H1 (cell line): Measurements from ENCODE around the gene L3MBTL3. TPM values are rescaled to one million over a fixed set of nuclear protein-coding genes. Genes with fewer than 3 reads are reported as not detected.

ENCODE experiments used
- CTCF ChIA-PET: fragments of 300-600 bp; sonication (Branson Sonifier 250); formaldehyde crosslinking; loops from one replicate; lab custom pipeline; 2021; ENCODE audit not compliant: partially characterized antibody; lab: Charles Lee
- POLR2A ChIA-PET: fragments of 300-600 bp; sonication (Branson Sonifier 250); formaldehyde crosslinking; loops from one replicate; lab custom pipeline; 2021; ENCODE audit warnings: inconsistent platforms; ENCODE audit not compliant: partially characterized antibody; lab: Charles Lee
- DNase-seq, 2 experiments: peaks; one replicate each; pipeline versions ENCODE4 v3.0.0 to v3.0.0-alpha.2; 2010 to 2022; ENCODE audit warnings: low spot score in 2 of 2, low read depth in 1 of 2, mixed read lengths in 1 of 2
- FAIRE-seq: peaks from 2 replicates; lab custom pipeline; 2011; peaks lifted over from hg19 to GRCh38; lab: Jason Lieb, UNC
- H2AFZ ChIP-seq: 2 replicates; pipeline ENCODE4 v1.8.1; 2012; ENCODE audit warnings: low read length, inconsistent platforms
- H2AK5ac ChIP-seq: 2 replicates; pipeline ENCODE4 v1.6.1; 2013; ENCODE audit warnings: low read depth, low read length
- H2BK120ac ChIP-seq: replicated peaks from 2 replicates; pipeline ENCODE3; 2013; ENCODE audit warnings: low read depth, low read length, inconsistent platforms
- H2BK12ac ChIP-seq: 2 replicates; pipeline ENCODE4 v1.6.1; 2013; ENCODE audit warnings: low read depth, low read length
- H2BK15ac ChIP-seq: 2 replicates; pipeline ENCODE4 v1.6.1; 2013; ENCODE audit warnings: low read length
- H2BK20ac ChIP-seq: 2 replicates; pipeline ENCODE4 v1.6.1; 2013; ENCODE audit warnings: low read length
- H2BK5ac ChIP-seq: 2 replicates; pipeline ENCODE4 v1.6.1; 2013; ENCODE audit warnings: low read depth, low read length
- H3K14ac ChIP-seq: 2 replicates; pipeline ENCODE4 v1.6.1; 2013; ENCODE audit warnings: inconsistent platforms; ENCODE audit not compliant: insufficient read length
- H3K18ac ChIP-seq: 2 replicates; pipeline ENCODE4 v1.6.1; 2013; ENCODE audit warnings: low read length; ENCODE audit errors: extremely low read depth
- H3K23ac ChIP-seq: 2 replicates; pipeline ENCODE4 v1.6.1; 2013; ENCODE audit warnings: inconsistent platforms; ENCODE audit not compliant: insufficient read length
- H3K23me2 ChIP-seq: 2 replicates; pipeline ENCODE4 v1.6.1; 2013; ENCODE audit warnings: low read depth, low read length
- H3K27ac ChIP-seq: 2 replicates; pipeline ENCODE4 v1.6.1; 2011; ENCODE audit warnings: low read depth, low read length, inconsistent platforms
- H3K27me3 ChIP-seq, 4 experiments: replicated peaks in 1 of 4; 1 replicate in 1 of 4; 2 replicates in 3 of 4; pipeline versions ENCODE4 v1.6.1 to v1.8.1; 2011 to 2013; ENCODE audit warnings: low read length in 3 of 4, mild to moderate bottlenecking in 3 of 4, inconsistent platforms in 2 of 4, mixed read lengths in 2 of 4, moderate library complexity in 1 of 4; ENCODE audit not compliant: control insufficient read depth in 3 of 4, insufficient read depth in 3 of 4; ENCODE audit errors: extremely low read depth in 1 of 4
- H3K36me3 ChIP-seq, 4 experiments: 2 replicates each; pipeline versions ENCODE4 v1.6.1 to v1.8.1; 2011 to 2013; ENCODE audit warnings: mild to moderate bottlenecking in 4 of 4, low read length in 3 of 4, moderate library complexity in 2 of 4, control low read depth in 1 of 4, inconsistent platforms in 1 of 4; ENCODE audit not compliant: insufficient read depth in 4 of 4, control insufficient read depth in 2 of 4
- H3K4ac ChIP-seq: replicated peaks from 2 replicates; pipeline ENCODE3; 2013; ENCODE audit warnings: low read length, low read depth, mixed read lengths, inconsistent platforms; ENCODE audit not compliant: insufficient read length
- H3K4me1 ChIP-seq, 4 experiments: replicated peaks in 1 of 4; 1 replicate in 1 of 4; 2 replicates in 3 of 4; pipeline versions ENCODE4 v1.6.1 to v1.8.1; 2011 to 2013; ENCODE audit warnings: low read length in 3 of 4, inconsistent platforms in 2 of 4, mixed read lengths in 1 of 4; ENCODE audit not compliant: insufficient read depth in 4 of 4, control insufficient read depth in 3 of 4
- H3K4me2 ChIP-seq, 2 experiments: 2 replicates each; pipeline versions ENCODE4 v1.6.1 to v1.8.1; 2011 to 2013; ENCODE audit warnings: low read depth in 2 of 2, low read length in 2 of 2, control low read depth in 1 of 2, inconsistent platforms in 1 of 2, mild to moderate bottlenecking in 1 of 2; ENCODE audit not compliant: insufficient read depth in 1 of 2
- H3K4me3 ChIP-seq, 4 experiments: fragments of 200-600, 300-600 bp in 1 of 4; sonication (generic), shearing (Covaris generic), sonication (Bioruptor Twin) in 1 of 4; 2 replicates each; pipeline versions ENCODE4 v1.5.1 to v1.8.1; 2011 to 2016; ENCODE audit warnings: low read length in 4 of 4, low read depth in 3 of 4, control low read depth in 2 of 4, inconsistent platforms in 2 of 4, mild to moderate bottlenecking in 2 of 4, mixed read lengths in 1 of 4, moderate library complexity in 1 of 4; ENCODE audit not compliant: insufficient read depth in 2 of 4; ENCODE audit errors: extremely low read depth in 1 of 4
- H3K56ac ChIP-seq: replicated peaks from 2 replicates; pipeline ENCODE3; 2013; ENCODE audit warnings: low read depth, mild to moderate bottlenecking, mixed read lengths, low read length, inconsistent platforms; ENCODE audit not compliant: insufficient read length
- H3K79me1 ChIP-seq: 2 replicates; pipeline ENCODE4 v1.6.1; 2013; ENCODE audit warnings: low read depth, low read length, control low read depth
- H3K79me2 ChIP-seq, 2 experiments: 2 replicates each; pipeline versions ENCODE4 v1.6.1 to v1.8.1; 2012 to 2013; ENCODE audit warnings: low read length in 2 of 2, mild to moderate bottlenecking in 2 of 2, inconsistent platforms in 1 of 2; ENCODE audit not compliant: insufficient read depth in 2 of 2, control insufficient read depth in 1 of 2
- H3K9ac ChIP-seq, 4 experiments: replicated peaks in 1 of 4; 1 replicate in 1 of 4; 2 replicates in 3 of 4; pipeline versions ENCODE4 v1.6.1 to v1.8.1; 2011 to 2013; ENCODE audit warnings: low read depth in 3 of 4, low read length in 3 of 4, control low read depth in 2 of 4, mild to moderate bottlenecking in 2 of 4, moderate library complexity in 2 of 4, inconsistent platforms in 1 of 4; ENCODE audit errors: extremely low read depth in 1 of 4
- H3K9me3 ChIP-seq, 2 experiments: 2 replicates each; pipeline versions ENCODE4 v1.6.1 to v1.8.1; 2012 to 2013; ENCODE audit warnings: mild to moderate bottlenecking in 2 of 2, moderate library complexity in 2 of 2, control low read depth in 1 of 2, inconsistent platforms in 1 of 2, low read depth in 1 of 2, low read length in 1 of 2, mixed read lengths in 1 of 2; ENCODE audit not compliant: insufficient read depth in 2 of 2
- H4K20me1 ChIP-seq, 2 experiments: replicated peaks in 1 of 2; 2 replicates each; pipeline versions ENCODE3 to v1.8.1; 2011 to 2013; ENCODE audit warnings: inconsistent platforms in 2 of 2, low read length in 2 of 2, mild to moderate bottlenecking in 1 of 2; ENCODE audit not compliant: insufficient read depth in 2 of 2, control insufficient read depth in 1 of 2
- H4K5ac ChIP-seq: 2 replicates; pipeline ENCODE4 v1.6.1; 2013; ENCODE audit warnings: low read length, low read depth, mixed read lengths, inconsistent platforms; ENCODE audit not compliant: insufficient read length
- H4K8ac ChIP-seq: 2 replicates; pipeline ENCODE4 v1.8.0; 2013; ENCODE audit warnings: mild to moderate bottlenecking, moderate library complexity, low read length, inconsistent platforms; ENCODE audit not compliant: insufficient read depth; ENCODE audit errors: extremely low read depth
- H4K91ac ChIP-seq: replicated peaks from 2 replicates; pipeline ENCODE3; 2013; ENCODE audit warnings: low read length, mixed read lengths, inconsistent platforms; ENCODE audit not compliant: insufficient read length
- ASH2L ChIP-seq: fragments of 200-600, 300-600 bp; sonication (generic); IDR thresholded peaks from one replicate; pipeline ENCODE4 v1.7.1; 2017; ENCODE audit warnings: low read length
- BCL11A ChIP-seq, 2 experiments: IDR thresholded peaks; one replicate each; pipeline ENCODE4 v1.6.1; 2011; ENCODE audit warnings: low read depth in 2 of 2, low read length in 2 of 2, mild to moderate bottlenecking in 2 of 2
- CBX5 ChIP-seq: fragments of 300-800, 300-1000 bp; sonication (generic); IDR thresholded peaks from 2 replicates; pipeline ENCODE4 v1.7.1; 2016; ENCODE audit warnings: antibody characterized with exemption, low read length, low read depth
- CREB1 ChIP-seq: IDR thresholded peaks from 2 replicates; pipeline ENCODE4 v1.6.1; 2012; ENCODE audit warnings: inconsistent platforms
- NRF1 ChIP-seq: IDR thresholded peaks from 2 replicates; pipeline ENCODE4 v1.6.1; 2011; ENCODE audit warnings: mild to moderate bottlenecking, low read depth, low read length, improper control_type of control experiment
- WGBS, 2 experiments: shearing (Covaris generic) in 1 of 2; methylation state at CpG; one replicate each; pipeline versions ENCODE4 v1.1.6 to v1.1.7; 2013 to 2015; ENCODE audit warnings: low lambda C conversion rate in 2 of 2, mixed read lengths in 2 of 2, inconsistent platforms in 1 of 2, low coverage in 1 of 2, missing lambda C conversion rate in 1 of 2; ENCODE audit not compliant: insufficient replicate concordance in 2 of 2, insufficient coverage in 1 of 2, insufficient read length in 1 of 2; ENCODE audit errors: extremely low coverage in 1 of 2, missing lambda C conversion rate in 1 of 2; 5-methylcytosine and 5-hydroxymethylcytosine counted together
- polyA plus RNA-seq, 7 experiments: library from polyadenylated mRNA; depleted of rRNA in 3 of 7; stranded (reverse) in 5 of 7; unstranded in 2 of 7; fragments of >200 nt in 5 of 7; fragments of 200-250 nt in 2 of 7; gene quantifications; 1 replicate in 5 of 7; 2 replicates in 1 of 7; 4 replicates in 1 of 7; pipeline versions ENCODE4 v1.2.1 to v1.2.3, GENCODE V29; 2011 to 2013; ENCODE audit warnings: missing spikeins in 2 of 7, mixed read lengths in 2 of 7
- total RNA-seq: library from RNA; stranded (reverse); fragmentation: NEBNext Ultra II Directional; extraction: Animal tissue kit (Norgen Biotek cat#: 25700); gene quantifications from 2 replicates; pipeline ENCODE4 v1.2.1, GENCODE V29; 2021

The L3MBTL3 gene
- total and polyA plus RNA-seq, 2 of the 8 experiments (the other 6 are each of a cell fraction or from before 2014, with no cell fraction given), result 3.9 to 17.2 TPM

DNA sequence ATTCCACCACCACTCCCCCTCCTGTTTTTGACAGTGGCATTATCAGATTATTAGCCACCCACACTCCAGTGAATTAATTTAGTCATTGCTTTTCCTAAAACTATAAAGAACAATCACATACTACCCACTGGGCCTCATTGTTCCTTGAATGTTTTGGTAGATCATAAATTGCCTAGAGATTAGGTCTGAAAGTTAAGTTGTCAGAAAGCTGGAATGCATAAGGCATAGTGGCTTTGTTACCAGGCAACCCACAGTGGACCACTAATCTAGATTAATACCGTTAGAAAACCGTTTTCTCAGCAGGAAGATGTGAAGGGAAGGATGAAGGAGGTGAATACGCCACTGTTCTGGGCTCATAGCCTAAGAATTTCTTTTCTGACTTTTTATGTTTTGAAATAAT is 128.7 kb downstream of the L3MBTL3 start:
- Histone ChIP-seq H3K23ac (no peak overlapping the region), H2AK5ac (no peak overlapping the region), H3K23me2 (no peaks in the 10 kb centered on the region), H3K36me3 (no peaks in the 10 kb centered on the region), H2AFZ (no peak overlapping the region), H4K91ac (no peak overlapping the region), H3K27me3 (no peaks in the 10 kb centered on the region), H2BK15ac (no peak overlapping the region), H3K4me3 (no peak overlapping the region), H3K18ac (no peak overlapping the region), H2BK5ac (no peak overlapping the region), H3K56ac (no peak overlapping the region), H4K8ac (no peak overlapping the region), H3K4ac (no peak overlapping the region), H3K14ac (no peak overlapping the region), H4K20me1 (peaks cover 0 to 2% of the 10 kb centered on the region in 2 experiments), H2BK20ac (no peak overlapping the region), H3K9ac (no peak overlapping the region), H3K9me3 (no peaks in the 10 kb centered on the region), H3K79me1 (no peaks in the 10 kb centered on the region), H2BK12ac (no peak overlapping the region), H3K4me2 (no peak overlapping the region), H3K27ac (no peak overlapping the region), H3K4me1 (no peaks in the 10 kb centered on the region), H4K5ac (no peak overlapping the region), H2BK120ac (no peak overlapping the region), H3K79me2 (no peaks in the 10 kb centered on the region)
- ChIA-PET CTCF (interaction anchor here (2.5 kb wide), 1 partner anchor 12 kb away, joined by 7 read pairs; no protein-coding TSS in a partner anchor), POLR2A (no interaction called here)
- no peak for FAIRE-seq
- 92% methylated on average over 3 of the region's 3 CpGs; no CpG with 5 or more reads in 1 of the 2 experiments for WGBS, 2 experiments
- no peak for DNase-seq
- TF ChIP-seq BCL11A (IDR thresholded peaks at IDR 0.05; ENCODE audit: low read depth in 2 of 2, low read length in 2 of 2) (no peak), NRF1 (no peak), CREB1 (no peak), CBX5 (no peak), ASH2L (no peak)
